Neuronal stem cell (in vitro differentiated cells): ENCODE results near the gene NBPF3.

Experiments
- DNase-seq: peaks from one replicate; pipeline ENCODE4 v3.0.0-alpha.2; 2013; ENCODE audit warnings: low spot score
- H2AFZ ChIP-seq: one replicate; pipeline ENCODE4 v1.6.1; 2013; ENCODE audit warnings: mild to moderate bottlenecking, low read length, inconsistent platforms
- H2AK5ac ChIP-seq: 2 replicates; pipeline ENCODE4 v1.6.1; 2013; ENCODE audit warnings: low read depth, mild to moderate bottlenecking, inconsistent platforms, low read length, moderate library complexity, mixed read lengths
- H2BK120ac ChIP-seq: 2 replicates; pipeline ENCODE4 v1.6.1; 2013; ENCODE audit warnings: low read depth, mild to moderate bottlenecking, inconsistent platforms, low read length, moderate library complexity, mixed read lengths
- H2BK12ac ChIP-seq: one replicate; pipeline ENCODE4 v1.6.1; 2013; ENCODE audit warnings: low read length, inconsistent platforms
- H2BK15ac ChIP-seq: 2 replicates; pipeline ENCODE4 v1.6.1; 2013; ENCODE audit warnings: mild to moderate bottlenecking, low read length, inconsistent platforms, mixed read lengths
- H2BK5ac ChIP-seq: one replicate; pipeline ENCODE4 v1.6.1; 2013; ENCODE audit warnings: inconsistent platforms, mild to moderate bottlenecking, low read length, moderate library complexity
- H3K14ac ChIP-seq: one replicate; pipeline ENCODE4 v1.6.1; 2013; ENCODE audit warnings: low read length, inconsistent platforms
- H3K18ac ChIP-seq: 2 replicates; pipeline ENCODE4 v1.6.1; 2013; ENCODE audit warnings: low read length, inconsistent platforms
- H3K23ac ChIP-seq: 2 replicates; pipeline ENCODE4 v1.6.1; 2013; ENCODE audit warnings: low read depth, mild to moderate bottlenecking, mixed read lengths, low read length, inconsistent platforms; ENCODE audit not compliant: poor library complexity
- H3K27ac ChIP-seq: replicated peaks from 3 replicates; pipeline ENCODE4 v1.5.1; 2013; ENCODE audit warnings: low read length, inconsistent platforms
- H3K27me3 ChIP-seq, 3 experiments: 2 replicates each; pipeline ENCODE4 v1.6.1; 2013; ENCODE audit warnings: low read length in 3 of 3, mild to moderate bottlenecking in 2 of 3, inconsistent platforms in 1 of 3, low read depth in 1 of 3, mixed read lengths in 1 of 3, moderate library complexity in 1 of 3; ENCODE audit not compliant: control insufficient read depth in 3 of 3, insufficient read depth in 3 of 3
- H3K36me3 ChIP-seq, 2 donors: replicated peaks in 1 of 2; 2 replicates each; pipeline ENCODE4 v1.6.1; 2013; ENCODE audit warnings: low read length in 2 of 2; ENCODE audit not compliant: control insufficient read depth in 2 of 2, insufficient read depth in 2 of 2
- H3K4ac ChIP-seq: 2 replicates; pipeline ENCODE4 v1.6.1; 2013; ENCODE audit warnings: inconsistent platforms, mild to moderate bottlenecking, low read length, moderate library complexity
- H3K4me1 ChIP-seq, 2 donors: 1 replicate in 1 of 2; 2 replicates in 1 of 2; pipeline ENCODE4 v1.6.1; 2013; ENCODE audit warnings: low read length in 2 of 2, low read depth in 1 of 2; ENCODE audit not compliant: control insufficient read depth in 2 of 2, insufficient read depth in 1 of 2
- H3K4me2 ChIP-seq: one replicate; pipeline ENCODE4 v1.6.1; 2013; ENCODE audit warnings: mild to moderate bottlenecking, low read length, inconsistent platforms; ENCODE audit not compliant: insufficient read depth, poor library complexity, severe bottlenecking
- H3K4me3 ChIP-seq, 2 donors: 2 replicates each; pipeline ENCODE4 v1.5.1; 2013; ENCODE audit warnings: low read length in 2 of 2, mild to moderate bottlenecking in 2 of 2, inconsistent platforms in 1 of 2, moderate library complexity in 1 of 2
- H3K79me1 ChIP-seq: one replicate; pipeline ENCODE4 v1.6.1; 2013; ENCODE audit warnings: low read depth, mild to moderate bottlenecking, inconsistent platforms, low read length, moderate library complexity
- H3K9ac ChIP-seq: one replicate; pipeline ENCODE4 v1.6.1; 2013; ENCODE audit warnings: mild to moderate bottlenecking, low read depth, low read length, inconsistent platforms; ENCODE audit not compliant: poor library complexity
- H3K9me3 ChIP-seq, 2 donors: replicated peaks in 1 of 2; 2 replicates each; pipeline versions ENCODE3 to v1.6.1; 2013; ENCODE audit warnings: low read length in 2 of 2, mild to moderate bottlenecking in 2 of 2, inconsistent platforms in 1 of 2, low read depth in 1 of 2, mixed read lengths in 1 of 2, moderate library complexity in 1 of 2; ENCODE audit not compliant: control insufficient read depth in 2 of 2, insufficient read depth in 1 of 2
- H4K8ac ChIP-seq: one replicate; pipeline ENCODE4 v1.6.1; 2013; ENCODE audit warnings: low read depth, mild to moderate bottlenecking, inconsistent platforms, low read length, moderate library complexity
- H4K91ac ChIP-seq: one replicate; pipeline ENCODE4 v1.6.1; 2013; ENCODE audit warnings: low read length, low read depth, mild to moderate bottlenecking, inconsistent platforms; ENCODE audit not compliant: poor library complexity
- WGBS, 2 donors: extraction: QIAGEN DNeasy Blood & Tissue Kit; methylation state at CpG; one replicate each; pipeline ENCODE4 v1.1.7; 2013; ENCODE audit warnings: missing lambda C conversion rate in 2 of 2, mixed read lengths in 1 of 2; ENCODE audit not compliant: insufficient read length in 2 of 2, insufficient replicate concordance in 1 of 2; ENCODE audit errors: extremely low coverage in 2 of 2; 5-methylcytosine and 5-hydroxymethylcytosine counted together

Gene NBPF3

GRCh38 chr1:21524220-21524619 lies 84.3 kb downstream of the NBPF3 start:
- no peak overlapping the region for H2BK15ac ChIP-seq
- H3K23ac ChIP-seq = no peak overlapping the region
- H3K27ac ChIP-seq = no peak overlapping the region
- WGBS, 2 donors = no CpG with 5 or more reads among the region's 5 CpGs
- no peaks in the 10 kb centered on the region for H3K36me3 ChIP-seq
- no peak overlapping the region for H2AK5ac ChIP-seq
- H3K9me3 ChIP-seq = no peaks in the 10 kb centered on the region
- H3K18ac ChIP-seq = no peak overlapping the region
- DNase-seq = no peak
- no peak overlapping the region for H4K91ac ChIP-seq
- H2AFZ ChIP-seq = no peak overlapping the region
- no peak overlapping the region for H3K4ac ChIP-seq
- no peaks in the 10 kb centered on the region for H3K27me3 ChIP-seq
- no peak overlapping the region for H2BK12ac ChIP-seq
- peaks cover 4 to 10% of the 10 kb centered on the region in 2 donors for H3K4me1 ChIP-seq
- no peak overlapping the region for H3K4me2 ChIP-seq
- no peak overlapping the region for H2BK5ac ChIP-seq
- H4K8ac ChIP-seq = no peak overlapping the region
- no peak overlapping the region for H3K9ac ChIP-seq
- H3K14ac ChIP-seq = no peak overlapping the region
- H3K4me3 ChIP-seq = no peak overlapping the region
- H3K79me1 ChIP-seq = peaks cover 9% of the 10 kb centered on the region
- no peak overlapping the region for H2BK120ac ChIP-seq

- no peak overlapping the region for H2BK15ac ChIP-seq
- no peak overlapping the region for H3K4me3 ChIP-seq
- no peak overlapping the region for H2BK5ac ChIP-seq
- H2AFZ ChIP-seq = peak overlapping the region; percentile 82
- no peak overlapping the region for H3K9ac ChIP-seq
- peak overlapping the region; percentile 80 for H3K18ac ChIP-seq
- no peak overlapping the region for H2BK12ac ChIP-seq
- no peak overlapping the region for H3K4ac ChIP-seq
- no peak overlapping the region for H4K91ac ChIP-seq
- H3K79me1 ChIP-seq = peaks cover 9% of the 10 kb centered on the region
- no peak overlapping the region for H3K4me2 ChIP-seq
- no CpG with 5 or more reads among the region's 14 CpGs for WGBS, 2 donors
- DNase-seq = no peak
- no peak overlapping the region for H2BK120ac ChIP-seq
- H4K8ac ChIP-seq = no peak overlapping the region
- H3K14ac ChIP-seq = peak overlapping the region; percentile 44
- H3K23ac ChIP-seq = peak overlapping the region; percentile 1
- H3K9me3 ChIP-seq = no peaks in the 10 kb centered on the region
- no peak overlapping the region for H2AK5ac ChIP-seq
- H3K27me3 ChIP-seq = no peaks in the 10 kb centered on the region
- H3K4me1 ChIP-seq = peaks cover 4 to 9% of the 10 kb centered on the region in 2 donors
- H3K27ac ChIP-seq = no peak overlapping the region
- no peaks in the 10 kb centered on the region for H3K36me3 ChIP-seq
These were observed 84.9 kb downstream of the NBPF3 start for GRCh38 chr1:21524686-21525339.

GRCh38 chr1:21525340-21525717 lies 85.4 kb downstream of the NBPF3 start:
- H4K91ac ChIP-seq = no peak overlapping the region
- no peak overlapping the region for H3K4me3 ChIP-seq
- H3K9ac ChIP-seq = no peak overlapping the region
- H3K27me3 ChIP-seq = no peaks in the 10 kb centered on the region
- no CpG with 5 or more reads among the region's 7 CpGs for WGBS, 2 donors
- H2AFZ ChIP-seq = peak overlapping the region; percentile 82
- no peak overlapping the region for H2BK120ac ChIP-seq
- no peak for DNase-seq
- peak overlapping the region; percentile 1 for H3K23ac ChIP-seq
- H3K4me1 ChIP-seq = peaks cover 4 to 11% of the 10 kb centered on the region in 2 donors
- no peak overlapping the region for H2BK12ac ChIP-seq
- H3K4me2 ChIP-seq = no peak overlapping the region
- H3K27ac ChIP-seq = no peak overlapping the region
- no peak overlapping the region for H2BK15ac ChIP-seq
- H3K18ac ChIP-seq = peak overlapping the region; percentile 29
- no peak overlapping the region for H2AK5ac ChIP-seq
- H3K36me3 ChIP-seq = no peaks in the 10 kb centered on the region
- no peak overlapping the region for H2BK5ac ChIP-seq
- H3K79me1 ChIP-seq = peaks cover 9% of the 10 kb centered on the region
- H3K9me3 ChIP-seq = no peaks in the 10 kb centered on the region
- H3K4ac ChIP-seq = no peak overlapping the region
- no peak overlapping the region for H4K8ac ChIP-seq
- H3K14ac ChIP-seq = no peak overlapping the region

- H3K14ac ChIP-seq = no peak overlapping the region
- no peaks in the 10 kb centered on the region for H3K36me3 ChIP-seq
- WGBS, 2 donors = no CpG with 5 or more reads among the region's 1 CpG
- no peaks in the 10 kb centered on the region for H3K9me3 ChIP-seq
- H3K4ac ChIP-seq = no peak overlapping the region
- H3K27me3 ChIP-seq = no peaks in the 10 kb centered on the region
- H2AFZ ChIP-seq = no peak overlapping the region
- no peak overlapping the region for H3K4me2 ChIP-seq
- no peak overlapping the region for H3K18ac ChIP-seq
- H2BK12ac ChIP-seq = no peak overlapping the region
- peaks cover 4 to 10% of the 10 kb centered on the region in 2 donors for H3K4me1 ChIP-seq
- no peak overlapping the region for H3K4me3 ChIP-seq
- H3K23ac ChIP-seq = no peak overlapping the region
- no peak overlapping the region for H4K91ac ChIP-seq
- H3K27ac ChIP-seq = no peak overlapping the region
- H4K8ac ChIP-seq = no peak overlapping the region
- H2BK120ac ChIP-seq = no peak overlapping the region
- no peak for DNase-seq
- no peak overlapping the region for H2BK5ac ChIP-seq
- no peak overlapping the region for H3K9ac ChIP-seq
- peaks cover 7% of the 10 kb centered on the region for H3K79me1 ChIP-seq
- H2AK5ac ChIP-seq = no peak overlapping the region
- H2BK15ac ChIP-seq = no peak overlapping the region
These were observed 86.5 kb downstream of the NBPF3 start for GRCh38 chr1:21526441-21526840.
